CD14-positive monocyte (primary cell): ENCODE measurements around the gene DHRS7. TPM values are rescaled to one million over a fixed set of nuclear protein-coding genes. Genes with fewer than 3 reads are reported as not detected.

Experiments used
- DNase-seq, 3 donors: peaks; one replicate each; pipeline ENCODE4 v3.0.0-alpha.2; 2011 to 2022
- H2AFZ ChIP-seq: 2 replicates; pipeline ENCODE4 v1.6.0; 2012; ENCODE audit warnings: mild to moderate bottlenecking, low read depth, low read length, inconsistent platforms; ENCODE audit not compliant: insufficient read depth, poor library complexity, severe bottlenecking
- H3K27ac ChIP-seq, 2 donors: 1 replicate in 1 of 2; 2 replicates in 1 of 2; pipeline ENCODE4 v1.5.1; 2012 to 2013; ENCODE audit warnings: low read length in 2 of 2, control low read depth in 1 of 2, inconsistent platforms in 1 of 2, low read depth in 1 of 2, mild to moderate bottlenecking in 1 of 2
- H3K27me3 ChIP-seq, 2 donors: one replicate each; pipeline versions ENCODE4 v1.6.0 to v1.6.1; 2011 to 2013; ENCODE audit warnings: low read length in 2 of 2; ENCODE audit not compliant: control insufficient read depth in 2 of 2, insufficient read depth in 2 of 2
- H3K36me3 ChIP-seq, 2 donors: replicated peaks in 1 of 2; 1 replicate in 1 of 2; 2 replicates in 1 of 2; pipeline versions ENCODE4 v1.5.1 to v1.6.1; 2012 to 2013; ENCODE audit warnings: low read length in 2 of 2, control low read depth in 1 of 2, inconsistent platforms in 1 of 2, mild to moderate bottlenecking in 1 of 2; ENCODE audit not compliant: insufficient read depth in 2 of 2, control insufficient read depth in 1 of 2
- H3K4me1 ChIP-seq, 2 donors: 1 replicate in 1 of 2; 2 replicates in 1 of 2; pipeline versions ENCODE4 v1.5.1 to v1.6.1; 2012 to 2013; ENCODE audit warnings: low read length in 2 of 2, control low read depth in 1 of 2, inconsistent platforms in 1 of 2, mild to moderate bottlenecking in 1 of 2, moderate library complexity in 1 of 2; ENCODE audit not compliant: insufficient read depth in 2 of 2, control insufficient read depth in 1 of 2
- H3K4me2 ChIP-seq: replicated peaks from 2 replicates; pipeline ENCODE3; 2012; ENCODE audit warnings: low read length, moderate library complexity, mild to moderate bottlenecking; ENCODE audit not compliant: poor library complexity, severe bottlenecking; ENCODE audit errors: extremely low read depth
- H3K4me3 ChIP-seq, 3 experiments: fragments of 200-600 bp in 1 of 3; sonication (generic) in 1 of 3; replicated peaks in 1 of 3; 1 replicate in 2 of 3; 2 replicates in 1 of 3; pipeline ENCODE4 v1.5.1; 2011 to 2013; ENCODE audit warnings: low read length in 3 of 3, mild to moderate bottlenecking in 3 of 3, control low read depth in 2 of 3, low read depth in 2 of 3, inconsistent platforms in 1 of 3, moderate library complexity in 1 of 3
- H3K79me2 ChIP-seq: 2 replicates; pipeline ENCODE4 v1.6.0; 2012; ENCODE audit warnings: mild to moderate bottlenecking, control low read depth, inconsistent platforms, low read length, moderate library complexity; ENCODE audit not compliant: insufficient read depth
- H3K9ac ChIP-seq: 2 replicates; pipeline ENCODE4 v1.6.0; 2017; ENCODE audit warnings: low read length, mild to moderate bottlenecking; ENCODE audit not compliant: insufficient read depth, poor library complexity, severe bottlenecking
- H3K9me3 ChIP-seq, 2 donors: replicated peaks in 1 of 2; 1 replicate in 1 of 2; 2 replicates in 1 of 2; pipeline versions ENCODE4 v1.5.1 to v1.6.1; 2012 to 2013; ENCODE audit warnings: low read length in 2 of 2, control low read depth in 1 of 2; ENCODE audit not compliant: control insufficient read depth in 1 of 2, insufficient read depth in 1 of 2
- H4K20me1 ChIP-seq: 2 replicates; pipeline ENCODE4 v1.6.0; 2012; ENCODE audit warnings: mild to moderate bottlenecking, low read length, control low read depth, moderate library complexity; ENCODE audit not compliant: insufficient read depth
- H3K27ac Mint-ChIP-seq, 7 donors: one replicate each; pipeline ENCODE4 v1.8.0; 2020; ENCODE audit warnings: mild to moderate bottlenecking in 7 of 7, mixed read lengths in 7 of 7, moderate library complexity in 6 of 7, inconsistent platforms in 2 of 7
- H3K27me3 Mint-ChIP-seq, 3 donors: one replicate each; pipeline ENCODE4 v1.8.0; 2021 to 2022; ENCODE audit warnings: low read depth in 3 of 3, mild to moderate bottlenecking in 3 of 3, mixed read lengths in 3 of 3, moderate library complexity in 3 of 3, inconsistent platforms in 1 of 3
- H3K36me3 Mint-ChIP-seq, 2 donors: one replicate each; pipeline ENCODE4 v1.8.0; 2020; ENCODE audit warnings: mixed read lengths in 2 of 2, inconsistent platforms in 1 of 2, mild to moderate bottlenecking in 1 of 2
- H3K4me1 Mint-ChIP-seq: one replicate; pipeline ENCODE4 v1.8.0; 2020; ENCODE audit warnings: mild to moderate bottlenecking, mixed read lengths
- H3K4me3 Mint-ChIP-seq, 2 donors: one replicate each; pipeline ENCODE4 v1.8.0; 2020; ENCODE audit warnings: mild to moderate bottlenecking in 2 of 2, mixed read lengths in 2 of 2, moderate library complexity in 1 of 2
- H3K9me3 Mint-ChIP-seq, 7 donors: one replicate each; pipeline ENCODE4 v1.8.0; 2020 to 2022; ENCODE audit warnings: mixed read lengths in 7 of 7, mild to moderate bottlenecking in 6 of 7, moderate library complexity in 6 of 7, inconsistent platforms in 2 of 7
- WGBS: methylation state at CpG from one replicate; pipeline ENCODE4 v1.1.5; 2013; ENCODE audit warnings: missing lambda C conversion rate; ENCODE audit not compliant: insufficient coverage; 5-methylcytosine and 5-hydroxymethylcytosine counted together
- intact Hi-C, 2 donors: fragments of 100-400 bp; cut with micrococcal nuclease; formaldehyde crosslinking; loops; one replicate each; pipeline versions ENCODE4 v1.15.0 to v1.15.1; 2023
- polyA plus RNA-seq, 3 donors: library from polyadenylated mRNA; depleted of rRNA in 1 of 3; unstranded in 2 of 3; stranded (reverse) in 1 of 3; fragments of 300-500 nt in 2 of 3; fragments of >200 nt in 1 of 3; fragmentation: Illumina TruSeq in 2 of 3; gene quantifications; 1 replicate in 2 of 3; 2 replicates in 1 of 3; pipeline ENCODE4 v1.2.3, GENCODE V29; 2012 to 2021
- TF ChIP-seq, protein P1 (sequence below): fragments of 200-600 bp; IDR thresholded peaks from one replicate; pipeline ENCODE4 v1.8.0; 2022; ENCODE audit warnings: antibody characterized with exemption, mild to moderate bottlenecking

DHRS7 gene
- polyA plus RNA-seq, 3 donors: 55.4 to 223 (median 218) TPM

DNA sequence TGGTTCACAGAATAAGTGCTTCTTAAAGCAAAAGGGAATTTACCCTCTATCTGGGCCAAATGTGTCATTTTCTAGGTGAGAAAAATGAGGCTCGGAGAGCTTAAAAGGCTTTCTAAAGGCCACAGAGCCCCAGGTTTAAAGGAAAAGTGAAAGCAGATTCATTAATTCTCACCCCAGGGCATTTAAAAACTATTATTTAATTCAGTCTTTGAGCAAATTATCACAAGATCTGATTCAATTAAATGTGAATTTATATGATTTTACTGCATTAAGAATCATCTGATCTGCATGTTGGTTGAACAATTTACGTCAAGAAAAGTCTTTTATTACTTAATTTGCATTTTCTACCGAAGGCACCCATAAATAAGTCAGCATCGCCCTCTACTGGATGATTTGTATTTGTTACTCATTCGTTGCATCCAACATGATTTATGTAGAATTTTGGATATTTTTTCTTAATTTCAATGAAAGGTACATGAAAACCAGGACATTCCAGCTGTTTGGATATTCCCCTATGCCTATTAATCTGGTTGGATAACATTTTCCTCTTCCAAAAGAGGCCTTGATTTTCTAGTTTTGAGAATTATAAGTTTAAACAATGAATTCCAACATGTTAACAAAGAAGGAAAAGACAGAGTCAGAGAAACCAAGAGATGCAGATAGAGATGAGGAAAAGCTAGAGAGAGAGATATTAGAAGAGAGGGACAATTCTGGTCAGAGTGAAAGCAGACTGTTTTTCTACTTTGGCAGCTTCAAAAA, 19.1 kb upstream of the DHRS7 start:
- Mint-ChIP-seq H3K27me3 (peaks cover 0 to 2% (median 0%) of the 10 kb centered on the region in 3 donors), H3K27ac (peak overlapping the region in 5 of 7 donors; percentile 57 to 86 (median 77)), H3K36me3 (no peaks in the 10 kb centered on the region), H3K4me3 (peak overlapping the region; percentile 68 to 83), H3K9me3 (peaks cover 0 to 1% (median 0%) of the 10 kb centered on the region in 7 donors), H3K4me1 (peaks cover 10% of the 10 kb centered on the region)
- Histone ChIP-seq H3K4me1 (peaks cover 5 to 12% of the 10 kb centered on the region in 2 donors), H3K79me2 (no peaks in the 10 kb centered on the region), H3K4me3 (peak overlapping the region; percentile 46 to 97 (median 75)), H3K36me3 (no peaks in the 10 kb centered on the region), H3K9ac (peak overlapping the region; percentile 51), H3K9me3 (no peaks in the 10 kb centered on the region), H3K27me3 (no peaks in the 10 kb centered on the region), H3K27ac (peak overlapping the region in 1 of 2 donors; percentile 81), H2AFZ (peak overlapping the region; percentile 66), H4K20me1 (no peaks in the 10 kb centered on the region), H3K4me2 (peak overlapping the region; percentile 71)
- intact Hi-C loops: loop anchor here (2.0 to 5.0 kb wide), 2 partner anchors 122 to 220 kb away; no protein-coding TSS in a partner anchor
- TF ChIP-seq, protein P1, sequence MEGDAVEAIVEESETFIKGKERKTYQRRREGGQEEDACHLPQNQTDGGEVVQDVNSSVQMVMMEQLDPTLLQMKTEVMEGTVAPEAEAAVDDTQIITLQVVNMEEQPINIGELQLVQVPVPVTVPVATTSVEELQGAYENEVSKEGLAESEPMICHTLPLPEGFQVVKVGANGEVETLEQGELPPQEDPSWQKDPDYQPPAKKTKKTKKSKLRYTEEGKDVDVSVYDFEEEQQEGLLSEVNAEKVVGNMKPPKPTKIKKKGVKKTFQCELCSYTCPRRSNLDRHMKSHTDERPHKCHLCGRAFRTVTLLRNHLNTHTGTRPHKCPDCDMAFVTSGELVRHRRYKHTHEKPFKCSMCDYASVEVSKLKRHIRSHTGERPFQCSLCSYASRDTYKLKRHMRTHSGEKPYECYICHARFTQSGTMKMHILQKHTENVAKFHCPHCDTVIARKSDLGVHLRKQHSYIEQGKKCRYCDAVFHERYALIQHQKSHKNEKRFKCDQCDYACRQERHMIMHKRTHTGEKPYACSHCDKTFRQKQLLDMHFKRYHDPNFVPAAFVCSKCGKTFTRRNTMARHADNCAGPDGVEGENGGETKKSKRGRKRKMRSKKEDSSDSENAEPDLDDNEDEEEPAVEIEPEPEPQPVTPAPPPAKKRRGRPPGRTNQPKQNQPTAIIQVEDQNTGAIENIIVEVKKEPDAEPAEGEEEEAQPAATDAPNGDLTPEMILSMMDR: peak; percentile 93
- WGBS: no CpG with 5 or more reads among the region's 5 CpGs
- peak; percentile 59 to 80 (median 68) for DNase-seq

DNA sequence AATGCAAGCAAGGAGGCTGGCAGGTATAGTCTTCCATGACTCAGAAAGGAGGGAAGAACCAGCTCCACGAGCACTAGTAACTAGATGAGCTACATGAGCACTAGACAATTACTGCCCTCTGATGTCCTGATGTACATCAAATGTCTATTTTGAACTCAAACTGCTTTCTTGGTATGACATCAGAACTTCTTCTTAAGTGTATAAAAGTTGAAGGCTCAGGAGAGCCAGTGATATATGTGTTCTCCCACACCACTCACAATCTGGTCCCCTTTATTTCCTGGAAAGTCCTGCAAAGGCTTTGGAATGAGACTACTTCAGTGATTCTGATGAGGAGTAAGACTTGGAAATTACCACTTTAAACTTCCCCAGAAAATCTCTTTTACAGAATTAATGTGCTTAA, 18.5 kb upstream of the DHRS7 start:
- WGBS: no CpG with 5 or more reads among the region's 1 CpG
- Histone ChIP-seq H3K9me3 (no peaks in the 10 kb centered on the region), H3K4me3 (peak overlapping the region; percentile 46 to 97 (median 75)), H3K36me3 (no peaks in the 10 kb centered on the region), H3K27ac (peak overlapping the region in 1 of 2 donors; percentile 81), H2AFZ (peak overlapping the region; percentile 66), H3K27me3 (no peaks in the 10 kb centered on the region), H3K4me2 (peak overlapping the region; percentile 71), H3K9ac (peak overlapping the region; percentile 51), H3K79me2 (no peaks in the 10 kb centered on the region), H4K20me1 (no peaks in the 10 kb centered on the region), H3K4me1 (peaks cover 5 to 12% of the 10 kb centered on the region in 2 donors)
- Mint-ChIP-seq H3K27me3 (peaks cover 0 to 2% (median 0%) of the 10 kb centered on the region in 3 donors), H3K27ac (peak overlapping the region in 6 of 7 donors; percentile 23 to 86 (median 72)), H3K36me3 (no peaks in the 10 kb centered on the region), H3K4me3 (peak overlapping the region; percentile 68 to 83), H3K9me3 (peaks cover 0 to 1% (median 0%) of the 10 kb centered on the region in 7 donors), H3K4me1 (peaks cover 10% of the 10 kb centered on the region)
- peak in 1 of 3 donors; percentile 25 for DNase-seq
- TF ChIP-seq, protein P1: no peak
- intact Hi-C loops: loop anchor here (2.0 to 5.0 kb wide), 2 partner anchors 121 to 219 kb away; no protein-coding TSS in a partner anchor
